Vagina (tissue), 2 donors: ENCODE data around the gene NAT8L. TPM values are rescaled to one million over a fixed set of nuclear protein-coding genes. Genes with fewer than 3 reads are reported as not detected.

Experiments
- DNase-seq, 2 donors: peaks; one replicate each; pipeline ENCODE4 v3.0.0-alpha.2; 2017; ENCODE audit errors: extremely low spot score in 2 of 2
- H3K27ac ChIP-seq: fragments of 200-600 bp; sonication (generic); one replicate; pipeline ENCODE4 v1.5.1; 2019
- H3K27me3 ChIP-seq: fragments of 200-600 bp; sonication (generic); one replicate; pipeline ENCODE4 v1.5.1; 2019
- H3K36me3 ChIP-seq, 2 donors: fragments of 200-600 bp; sonication (generic); one replicate each; pipeline ENCODE4 v1.5.1; 2017 to 2019
- H3K4me1 ChIP-seq: fragments of 200-600 bp; sonication (generic); one replicate; pipeline ENCODE4 v1.5.1; 2019
- H3K4me3 ChIP-seq, 2 donors: fragments of 200-600 bp; sonication (generic); 1 replicate in 1 of 2; 2 replicates in 1 of 2; pipeline ENCODE4 v1.5.1; 2016 to 2019
- H3K9me3 ChIP-seq: fragments of 200-600 bp; sonication (generic); one replicate; pipeline ENCODE4 v1.5.1; 2019
- CTCF ChIP-seq, 3 experiments: fragments of 450-650 bp in 2 of 3; fragments of 200-600 bp in 1 of 3; sonication (generic) in 1 of 3; IDR thresholded peaks; one replicate each; pipeline ENCODE4 v1.5.1; 2017 to 2019; ENCODE audit warnings: antibody characterized with exemption in 3 of 3, mild to moderate bottlenecking in 2 of 3, moderate library complexity in 2 of 3
- POLR2A ChIP-seq, 2 donors: fragments of 450-650 bp; IDR thresholded peaks; one replicate each; pipeline ENCODE4 v1.6.1; 2017; ENCODE audit warnings: antibody characterized with exemption in 2 of 2, mild to moderate bottlenecking in 2 of 2, moderate library complexity in 2 of 2
- POLR2AphosphoS5 ChIP-seq, 2 donors: sonication (generic); formaldehyde crosslinking; IDR thresholded peaks; one replicate each; pipeline ENCODE4 v1.9.0; 2017; ENCODE audit warnings: antibody characterized with exemption in 2 of 2, mild to moderate bottlenecking in 2 of 2, low read depth in 1 of 2; ENCODE audit not compliant: insufficient read depth in 1 of 2
- intact Hi-C: fragments of 100-400 bp; cut with DNase I; formaldehyde crosslinking; loops from one replicate; pipeline ENCODE4 v1.15.1; 2023
- total RNA-seq: library from RNA; depleted of rRNA; stranded (reverse); fragments of >200 nt; gene quantifications from one replicate; pipeline ENCODE4 v1.2.3, GENCODE V29; 2016

Gene NAT8L
- total RNA-seq, 1 donor from 2014 or later, result 1.7 TPM

- Histone ChIP-seq H3K4me1 (no peaks in the 10 kb centered on the region), H3K36me3 (no peaks in the 10 kb centered on the region), H3K9me3 (peaks cover 10% of the 10 kb centered on the region), H3K27ac (no peak overlapping the region), H3K27me3 (no peaks in the 10 kb centered on the region), H3K4me3 (no peak overlapping the region)
- TF ChIP-seq POLR2AphosphoS5 (IDR thresholded peaks at IDR 0.05; ENCODE audit: insufficient read depth in 1 of 2, low read depth in 1 of 2) (no peak), CTCF (IDR thresholded peaks at IDR 0.05) (no peak), POLR2A (IDR thresholded peaks at IDR 0.05) (no peak)
- intact Hi-C loops, result no loop called here
- no peak for DNase-seq
These were observed 44.2 kb downstream of the NAT8L start for GRCh38 chr4:2103127-2103842.

- intact Hi-C loops, result no loop called here
- Histone ChIP-seq H3K27ac (no peak overlapping the region), H3K9me3 (peaks cover 10% of the 10 kb centered on the region), H3K36me3 (no peaks in the 10 kb centered on the region), H3K4me3 (no peak overlapping the region), H3K4me1 (no peaks in the 10 kb centered on the region), H3K27me3 (no peaks in the 10 kb centered on the region)
- DNase-seq, result no peak
- TF ChIP-seq POLR2AphosphoS5 (IDR thresholded peaks at IDR 0.05; ENCODE audit: insufficient read depth in 1 of 2, low read depth in 1 of 2) (no peak), POLR2A (IDR thresholded peaks at IDR 0.05) (no peak), CTCF (IDR thresholded peaks at IDR 0.05) (no peak)
These were observed 44.9 kb downstream of the NAT8L start for GRCh38 chr4:2103843-2104547.

- no peaks in the 10 kb centered on the region for H3K4me1 ChIP-seq
- no peaks in the 10 kb centered on the region for H3K27me3 ChIP-seq
- no peak overlapping the region for H3K27ac ChIP-seq
- intact Hi-C loops, result no loop called here
- peaks cover 10% of the 10 kb centered on the region for H3K9me3 ChIP-seq
- DNase-seq, result no peak
- H3K36me3 ChIP-seq, result no peaks in the 10 kb centered on the region
- no peak overlapping the region for H3K4me3 ChIP-seq
- TF ChIP-seq POLR2A (IDR thresholded peaks at IDR 0.05) (no peak), CTCF (IDR thresholded peaks at IDR 0.05) (no peak), POLR2AphosphoS5 (IDR thresholded peaks at IDR 0.05; ENCODE audit: insufficient read depth in 1 of 2, low read depth in 1 of 2) (no peak)
These were observed 45.6 kb downstream of the NAT8L start for GRCh38 chr4:2104556-2105345.

GRCh38 chr4:2105559-2105958 lies 46.4 kb downstream of the NAT8L start:
- TF ChIP-seq POLR2A (IDR thresholded peaks at IDR 0.05) (no peak), CTCF (IDR thresholded peaks at IDR 0.05) (no peak), POLR2AphosphoS5 (IDR thresholded peaks at IDR 0.05; ENCODE audit: insufficient read depth in 1 of 2, low read depth in 1 of 2) (no peak)
- no peak for DNase-seq
- no peak overlapping the region for H3K27ac ChIP-seq
- H3K27me3 ChIP-seq, result no peaks in the 10 kb centered on the region
- H3K4me1 ChIP-seq, result no peaks in the 10 kb centered on the region
- peaks cover 10% of the 10 kb centered on the region for H3K9me3 ChIP-seq
- intact Hi-C loops, result no loop called here
- H3K36me3 ChIP-seq, result no peaks in the 10 kb centered on the region
- no peak overlapping the region for H3K4me3 ChIP-seq
